Tibial nerve (tissue), 3 donors: ENCODE measurements around the gene VRK2.

Experiments
- CTCF ChIP-seq, 5 experiments: fragments of 200-600 bp in 3 of 5; fragments of 450-650 bp in 2 of 5; sonication (generic) in 3 of 5; IDR thresholded peaks; one replicate each; pipeline ENCODE4 v1.5.1; 2016 to 2019; ENCODE audit warnings: antibody characterized with exemption in 5 of 5, mild to moderate bottlenecking in 3 of 5, moderate library complexity in 2 of 5
- POLR2A ChIP-seq, 2 donors: fragments of 450-650 bp; IDR thresholded peaks; one replicate each; pipeline ENCODE4 v1.6.1; 2017; ENCODE audit warnings: antibody characterized with exemption in 2 of 2, mild to moderate bottlenecking in 2 of 2, moderate library complexity in 2 of 2

GRCh38 chr2:58027029-58027428 lies 19.6 kb upstream of the VRK2 start:
- TF ChIP-seq CTCF (IDR thresholded peaks at IDR 0.05) (no peak), POLR2A (IDR thresholded peaks at IDR 0.05) (no peak)
